Natural killer cell (primary cell): ENCODE results near the gene SRRM4. TPM values are rescaled to one million over a fixed set of nuclear protein-coding genes. Genes with fewer than 3 reads are reported as not detected.

Experiments used
- ATAC-seq, 3 donors: fragments of 150-1000 bp in 2 of 3; fragments of 200-7000 bp in 1 of 3; cut with Tn5 transposase; 1 replicate in 1 of 3; 2 replicates in 2 of 3; pipeline ENCODE4 v1.10.0; 2021; ENCODE audit warnings: mild to moderate bottlenecking in 2 of 3, moderate library complexity in 2 of 3
- DNase-seq, 2 donors: peaks; one replicate each; pipeline versions ENCODE4 v3.0.0 to v3.0.0-alpha.2; 2013 to 2021; ENCODE audit warnings: mixed read lengths in 1 of 2
- H3K27ac ChIP-seq: one replicate; pipeline ENCODE4 v1.5.1; 2013; ENCODE audit warnings: mild to moderate bottlenecking, low read length
- H3K27me3 ChIP-seq: one replicate; pipeline ENCODE4 v1.6.1; 2013; ENCODE audit warnings: low read length; ENCODE audit not compliant: control insufficient read depth, insufficient read depth
- H3K36me3 ChIP-seq: one replicate; pipeline ENCODE4 v1.6.1; 2013; ENCODE audit warnings: low read length; ENCODE audit not compliant: control insufficient read depth, insufficient read depth
- H3K4me1 ChIP-seq: one replicate; pipeline ENCODE4 v1.6.1; 2013; ENCODE audit warnings: low read length; ENCODE audit not compliant: control insufficient read depth, insufficient read depth
- H3K4me3 ChIP-seq: one replicate; pipeline ENCODE4 v1.5.1; 2013; ENCODE audit warnings: low read length
- H3K9me3 ChIP-seq: one replicate; pipeline ENCODE4 v1.6.1; 2013; ENCODE audit warnings: low read length; ENCODE audit not compliant: control insufficient read depth, insufficient read depth
- H3K27ac Mint-ChIP-seq, 2 donors: one replicate each; pipeline ENCODE4 v1.8.0; 2022; ENCODE audit warnings: mild to moderate bottlenecking in 2 of 2, mixed read lengths in 2 of 2, moderate library complexity in 1 of 2
- H3K27me3 Mint-ChIP-seq, 2 donors: one replicate each; pipeline ENCODE4 v1.8.0; 2022; ENCODE audit warnings: low read depth in 2 of 2, mixed read lengths in 2 of 2
- H3K36me3 Mint-ChIP-seq: one replicate; pipeline ENCODE4 v1.8.0; 2022; ENCODE audit warnings: mixed read lengths
- H3K4me1 Mint-ChIP-seq, 2 donors: one replicate each; pipeline ENCODE4 v1.8.0; 2022; ENCODE audit warnings: mixed read lengths in 2 of 2
- H3K4me3 Mint-ChIP-seq: one replicate; pipeline ENCODE4 v1.8.0; 2022; ENCODE audit warnings: mild to moderate bottlenecking, moderate library complexity, mixed read lengths
- H3K9me3 Mint-ChIP-seq, 2 donors: one replicate each; pipeline ENCODE4 v1.8.0; 2022; ENCODE audit warnings: mixed read lengths in 2 of 2
- WGBS: methylation state at CpG from one replicate; pipeline ENCODE4 v1.1.7; 2013; ENCODE audit warnings: missing lambda C conversion rate; ENCODE audit not compliant: insufficient coverage; 5-methylcytosine and 5-hydroxymethylcytosine counted together
- intact Hi-C: fragments of 100-400 bp; cut with micrococcal nuclease; formaldehyde crosslinking; loops from one replicate; pipeline ENCODE4 v1.14.2; 2022
- total RNA-seq, 4 donors: library from RNA; stranded (reverse); fragments of 120-200 nt in 1 of 4; gene quantifications; one replicate each; pipeline versions ENCODE4 v1.2.3 to v1.2.4, GENCODE V29; 2013 to 2022
- TF ChIP-seq, protein P1 (sequence below): fragments of 200-600 bp; IDR thresholded peaks from one replicate; pipeline ENCODE4 v1.8.0; 2022; ENCODE audit warnings: antibody characterized with exemption

The SRRM4 gene
- total RNA-seq, 3 donors from 2014 or later (not counting 1 experiment from before 2014, with no cell fraction given): not detected

DNA sequence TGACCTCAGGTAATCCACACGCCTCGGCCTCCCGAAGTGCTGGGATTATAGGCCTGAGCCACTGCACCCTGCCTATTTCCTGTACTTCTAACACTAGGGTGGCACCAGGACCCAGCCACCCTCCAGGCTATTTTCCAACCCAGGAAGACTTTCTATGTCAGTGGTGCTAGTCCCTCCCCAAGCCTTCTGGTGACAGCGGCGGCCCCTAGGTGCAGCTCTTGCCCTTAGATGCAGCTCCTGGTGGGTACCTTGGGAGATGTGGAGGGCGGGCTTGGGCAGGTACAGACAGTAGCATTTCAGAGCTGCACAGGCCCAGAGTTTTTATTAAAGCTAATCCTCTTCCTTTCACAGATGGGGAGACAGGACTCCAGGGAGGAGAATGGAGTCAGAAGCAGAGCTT, 62.8 kb downstream of the SRRM4 start:
- H3K27ac ChIP-seq: no peak overlapping the region
- Mint-ChIP-seq H3K4me1 (no peaks in the 10 kb centered on the region), H3K4me3 (no peak overlapping the region), H3K27ac (no peak overlapping the region), H3K9me3 (peaks cover 0 to 3% of the 10 kb centered on the region in 2 donors), H3K27me3 (no peaks in the 10 kb centered on the region), H3K36me3 (no peaks in the 10 kb centered on the region)
- no peaks in the 10 kb centered on the region for H3K9me3 ChIP-seq
- ATAC-seq (no peak), DNase-seq (no peak)
- intact Hi-C loops: no loop called here
- no peaks in the 10 kb centered on the region for H3K27me3 ChIP-seq
- no peaks in the 10 kb centered on the region for H3K36me3 ChIP-seq
- no peaks in the 10 kb centered on the region for H3K4me1 ChIP-seq
- 96% methylated on average over 5 of the region's 6 CpGs for WGBS
- TF ChIP-seq, protein P1, sequence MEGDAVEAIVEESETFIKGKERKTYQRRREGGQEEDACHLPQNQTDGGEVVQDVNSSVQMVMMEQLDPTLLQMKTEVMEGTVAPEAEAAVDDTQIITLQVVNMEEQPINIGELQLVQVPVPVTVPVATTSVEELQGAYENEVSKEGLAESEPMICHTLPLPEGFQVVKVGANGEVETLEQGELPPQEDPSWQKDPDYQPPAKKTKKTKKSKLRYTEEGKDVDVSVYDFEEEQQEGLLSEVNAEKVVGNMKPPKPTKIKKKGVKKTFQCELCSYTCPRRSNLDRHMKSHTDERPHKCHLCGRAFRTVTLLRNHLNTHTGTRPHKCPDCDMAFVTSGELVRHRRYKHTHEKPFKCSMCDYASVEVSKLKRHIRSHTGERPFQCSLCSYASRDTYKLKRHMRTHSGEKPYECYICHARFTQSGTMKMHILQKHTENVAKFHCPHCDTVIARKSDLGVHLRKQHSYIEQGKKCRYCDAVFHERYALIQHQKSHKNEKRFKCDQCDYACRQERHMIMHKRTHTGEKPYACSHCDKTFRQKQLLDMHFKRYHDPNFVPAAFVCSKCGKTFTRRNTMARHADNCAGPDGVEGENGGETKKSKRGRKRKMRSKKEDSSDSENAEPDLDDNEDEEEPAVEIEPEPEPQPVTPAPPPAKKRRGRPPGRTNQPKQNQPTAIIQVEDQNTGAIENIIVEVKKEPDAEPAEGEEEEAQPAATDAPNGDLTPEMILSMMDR: no peak
- no peak overlapping the region for H3K4me3 ChIP-seq

DNA sequence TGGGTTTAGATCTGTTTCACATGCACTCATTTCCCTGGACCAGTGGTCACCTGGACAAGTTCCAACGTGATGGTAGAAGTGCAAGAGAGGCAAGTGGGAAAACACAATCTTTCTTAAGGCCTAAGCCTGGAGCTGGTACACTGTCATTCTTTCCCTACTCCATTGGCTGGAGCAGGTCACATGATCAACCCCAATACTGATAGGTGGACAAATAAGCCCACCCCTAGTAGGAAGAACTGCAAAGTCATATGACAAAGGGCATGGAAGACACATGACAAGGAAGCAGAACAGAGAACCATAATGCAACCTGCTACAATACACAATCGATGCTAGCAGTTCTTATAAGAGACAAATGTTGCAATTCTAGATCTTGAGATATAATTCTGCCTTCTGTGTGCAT, 66.3 kb downstream of the SRRM4 start:
- no peaks in the 10 kb centered on the region for H3K36me3 ChIP-seq
- no peaks in the 10 kb centered on the region for H3K27me3 ChIP-seq
- intact Hi-C loops: no loop called here
- Mint-ChIP-seq H3K27me3 (no peaks in the 10 kb centered on the region), H3K27ac (no peak overlapping the region), H3K36me3 (no peaks in the 10 kb centered on the region), H3K4me1 (no peaks in the 10 kb centered on the region), H3K4me3 (no peak overlapping the region), H3K9me3 (peaks cover 2 to 4% of the 10 kb centered on the region in 2 donors)
- no peaks in the 10 kb centered on the region for H3K4me1 ChIP-seq
- TF ChIP-seq, protein P1: no peak
- 85% methylated on average over 2 of the region's 2 CpGs for WGBS
- H3K4me3 ChIP-seq: no peak overlapping the region
- DNase-seq (no peak), ATAC-seq (no peak)
- no peak overlapping the region for H3K27ac ChIP-seq
- no peaks in the 10 kb centered on the region for H3K9me3 ChIP-seq

DNA sequence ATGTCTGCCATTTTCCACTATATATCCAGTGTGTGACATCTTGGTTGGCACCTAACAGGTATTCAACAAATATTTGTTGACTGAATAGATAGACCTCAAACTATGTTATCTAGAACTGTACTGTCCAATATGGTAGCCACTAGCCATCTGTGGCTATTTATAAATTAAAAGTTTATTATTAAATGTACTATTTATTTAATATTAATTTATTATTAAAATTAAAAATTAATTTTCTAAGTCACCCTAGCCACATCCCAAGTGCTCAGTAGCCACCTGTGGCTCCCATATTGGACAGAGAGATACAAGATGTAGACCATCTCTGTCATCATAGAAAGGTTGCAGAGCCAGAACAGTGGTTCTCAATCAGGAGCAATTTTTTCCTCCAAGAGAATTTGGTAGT, 69.3 kb downstream of the SRRM4 start:
- H3K36me3 Mint-ChIP-seq: no peaks in the 10 kb centered on the region
- H3K4me1 ChIP-seq: no peaks in the 10 kb centered on the region
- H3K4me3 ChIP-seq: no peak overlapping the region
- no peaks in the 10 kb centered on the region for H3K36me3 ChIP-seq
- no peak overlapping the region for H3K27ac Mint-ChIP-seq
- no peak for ATAC-seq
- H3K27me3 ChIP-seq: no peaks in the 10 kb centered on the region
- no peak overlapping the region for H3K27ac ChIP-seq
- no peaks in the 10 kb centered on the region for H3K27me3 Mint-ChIP-seq
- no peaks in the 10 kb centered on the region for H3K9me3 ChIP-seq
- TF ChIP-seq, protein P1: no peak
- no peak for DNase-seq
- H3K9me3 Mint-ChIP-seq: peaks cover 2 to 4% of the 10 kb centered on the region in 2 donors
- no peaks in the 10 kb centered on the region for H3K4me1 Mint-ChIP-seq
- intact Hi-C loops: no loop called here
- no peak overlapping the region for H3K4me3 Mint-ChIP-seq

DNA sequence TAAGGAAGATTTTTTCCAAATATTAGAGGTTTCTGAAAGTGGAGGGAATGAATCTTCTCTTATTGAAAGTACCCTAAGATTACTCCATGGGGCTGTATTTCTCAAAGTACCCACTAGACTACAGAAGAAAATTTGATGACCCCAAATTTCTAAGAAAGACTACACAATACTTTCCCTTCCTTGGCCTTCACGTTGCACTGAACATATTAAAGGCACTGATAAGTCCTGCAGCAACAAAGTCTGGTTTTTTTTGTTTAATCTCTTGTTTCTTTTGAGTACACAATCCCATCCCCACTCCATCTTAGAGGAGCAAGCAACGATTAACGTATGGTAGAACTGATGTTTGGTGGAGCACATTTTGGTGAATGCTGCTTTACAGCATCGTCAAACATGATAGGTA, 70.1 kb downstream of the SRRM4 start:
- Histone ChIP-seq H3K27ac (no peak overlapping the region), H3K4me3 (no peak overlapping the region), H3K27me3 (no peaks in the 10 kb centered on the region), H3K9me3 (no peaks in the 10 kb centered on the region), H3K4me1 (no peaks in the 10 kb centered on the region), H3K36me3 (no peaks in the 10 kb centered on the region)
- intact Hi-C loops: no loop called here
- TF ChIP-seq, protein P1: no peak
- DNase-seq: no peak
- no peaks in the 10 kb centered on the region for H3K36me3 Mint-ChIP-seq
- 77% methylated on average over 2 of the region's 4 CpGs for WGBS
- H3K4me3 Mint-ChIP-seq: no peak overlapping the region
- H3K27me3 Mint-ChIP-seq: no peaks in the 10 kb centered on the region
- H3K27ac Mint-ChIP-seq: no peak overlapping the region
- no peak for ATAC-seq
- no peaks in the 10 kb centered on the region for H3K4me1 Mint-ChIP-seq
- peaks cover 2 to 5% of the 10 kb centered on the region in 2 donors for H3K9me3 Mint-ChIP-seq
